HepG2 (cell line): ENCODE measurements around the gene ZFP36. TPM values are rescaled to one million over a fixed set of nuclear protein-coding genes. Genes with fewer than 3 reads are reported as not detected.

Experiments
- AGO1 ChIP-seq: fragments of 200-400 bp; formaldehyde crosslinking; IDR thresholded peaks from 2 replicates; pipeline ENCODE4 v1.6.1; 2017; ENCODE audit warnings: mild to moderate bottlenecking, low read depth, low read length, moderate library complexity; ENCODE audit not compliant: poor library complexity, severe bottlenecking
- ATAD3A ChIP-seq: sonication (generic); formaldehyde crosslinking; IDR thresholded peaks from 2 replicates; pipeline ENCODE4 v1.4.0; 2020; ENCODE audit warnings: missing genetic modification reagents
- CBFB ChIP-seq: sonication (generic); formaldehyde crosslinking; IDR thresholded peaks from 2 replicates; pipeline ENCODE4 v1.4.0; 2020; ENCODE audit warnings: missing genetic modification reagents
- CBX2 ChIP-seq, 2 experiments: fragments of 200-600 bp in 1 of 2; sonication (generic); formaldehyde crosslinking in 1 of 2; IDR thresholded peaks; 2 replicates each; pipeline versions ENCODE4 v1.7.0 to v1.8.1; 2018 to 2022; ENCODE audit warnings: low read depth in 2 of 2, low read length in 1 of 2, mild to moderate bottlenecking in 1 of 2, missing genetic modification reagents in 1 of 2
- ETV5 ChIP-seq: IDR thresholded peaks from 2 replicates; pipeline ENCODE4 v1.6.1; 2018; ENCODE audit warnings: missing biosample characterization, missing genetic modification reagents, inconsistent platforms, borderline replicate concordance
- FOXP1 ChIP-seq, 2 experiments: fragments of 450-650 bp in 1 of 2; IDR thresholded peaks; 2 replicates each; pipeline ENCODE4 v1.6.1; 2017 to 2018; ENCODE audit warnings: antibody characterized with exemption in 1 of 2
- GZF1 ChIP-seq: sonication (generic); formaldehyde crosslinking; IDR thresholded peaks from 2 replicates; pipeline ENCODE4 v1.5.1; 2020; ENCODE audit warnings: mild to moderate bottlenecking, missing genetic modification reagents
- HMG20B ChIP-seq: conservative IDR thresholded peaks from 2 replicates; pipeline ENCODE4 v1.6.1; 2016; ENCODE audit warnings: missing genetic modification reagents, missing compliant biosample characterization
- IRF2 ChIP-seq: IDR thresholded peaks from 2 replicates; pipeline ENCODE4 v1.6.1; 2018; ENCODE audit warnings: missing genetic modification reagents, missing compliant biosample characterization
- NFKB2 ChIP-seq: sonication (generic); formaldehyde crosslinking; IDR thresholded peaks from 2 replicates; pipeline ENCODE4 v1.4.0; 2020; ENCODE audit warnings: missing genetic modification reagents, borderline replicate concordance
- PLRG1 ChIP-seq: fragments of 450-650 bp; conservative IDR thresholded peaks from 2 replicates; pipeline ENCODE4 v1.6.1; 2016
- PTBP1 ChIP-seq: fragments of 200-400 bp; formaldehyde crosslinking; IDR thresholded peaks from 2 replicates; pipeline ENCODE4 v1.6.1; 2018; ENCODE audit warnings: low read length, low read depth; ENCODE audit not compliant: poor library complexity, severe bottlenecking
- SNAI1 ChIP-seq: sonication (generic); formaldehyde crosslinking; IDR thresholded peaks from 2 replicates; pipeline ENCODE4 v1.5.0; 2020; ENCODE audit warnings: mild to moderate bottlenecking, missing genetic modification reagents, borderline replicate concordance
- SP5 ChIP-seq: IDR thresholded peaks from 2 replicates; pipeline ENCODE4 v1.6.1; 2016; ENCODE audit warnings: low read depth, borderline replicate concordance
- STAG1 ChIP-seq: sonication (generic); formaldehyde crosslinking; IDR thresholded peaks from 2 replicates; pipeline ENCODE4 v1.4.0; 2020; ENCODE audit warnings: missing genetic modification reagents
- TARDBP ChIP-seq: sonication (generic); formaldehyde crosslinking; IDR thresholded peaks from 2 replicates; pipeline ENCODE4 v1.8.0; 2022; ENCODE audit warnings: mild to moderate bottlenecking, missing genetic modification reagents
- TSC22D2 ChIP-seq: sonication (generic); formaldehyde crosslinking; IDR thresholded peaks from 2 replicates; pipeline ENCODE4 v1.5.1; 2020; ENCODE audit warnings: missing genetic modification reagents, mild to moderate bottlenecking, borderline replicate concordance
- ZIK1 ChIP-seq: sonication (generic); formaldehyde crosslinking; IDR thresholded peaks from 2 replicates; pipeline ENCODE4 v1.5.0; 2020; ENCODE audit warnings: mild to moderate bottlenecking, low read depth, missing genetic modification reagents, borderline replicate concordance
- ZNF180 ChIP-seq: sonication (generic); formaldehyde crosslinking; IDR thresholded peaks from 2 replicates; pipeline ENCODE4 v1.4.0; 2020; ENCODE audit warnings: low read depth, missing genetic modification reagents, borderline replicate concordance
- ZNF780A ChIP-seq: sonication (generic); formaldehyde crosslinking; IDR thresholded peaks from 2 replicates; pipeline ENCODE4 v1.8.0; 2022; ENCODE audit warnings: mild to moderate bottlenecking, missing genetic modification reagents, moderate library complexity
- ZSCAN31 ChIP-seq: sonication (generic); formaldehyde crosslinking; IDR thresholded peaks from 2 replicates; pipeline ENCODE4 v1.5.0; 2020; ENCODE audit warnings: low read depth, mild to moderate bottlenecking, missing genetic modification reagents
- ZZZ3 ChIP-seq: sonication (generic); formaldehyde crosslinking; IDR thresholded peaks from 2 replicates; pipeline ENCODE4 v1.4.0; 2020; ENCODE audit warnings: missing genetic modification reagents, mild to moderate bottlenecking, borderline replicate concordance
- polyA plus RNA-seq, 8 experiments: library from polyadenylated mRNA; depleted of rRNA in 3 of 8; stranded (reverse) in 7 of 8; unstranded in 1 of 8; fragments of >200 nt; fragmentation: Illumina TruSeq in 4 of 8; extraction: Trizol in 4 of 8; gene quantifications; 2 replicates each; pipeline versions ENCODE4 v1.2.1 to v1.2.3, GENCODE V29; 2011 to 2016; ENCODE audit warnings: low read depth in 4 of 8, missing spikeins in 1 of 8, mixed read lengths in 1 of 8; ENCODE audit not compliant: insufficient read depth in 1 of 8
- total RNA-seq, 5 experiments: library from RNA; depleted of rRNA; stranded (reverse); fragments of >200 nt; fragmentation: Illumina TruSeq; extraction: Trizol; gene quantifications; 2 replicates each; pipeline ENCODE4 v1.2.3, GENCODE V29; 2016; ENCODE audit warnings: low read depth in 1 of 5
- TF ChIP-seq, protein P1 (sequence below): sonication (generic); formaldehyde crosslinking; IDR thresholded peaks from 2 replicates; pipeline ENCODE4 v1.4.0; 2020; ENCODE audit warnings: mild to moderate bottlenecking, missing genetic modification reagents
- TF ChIP-seq, protein P2 (sequence below): sonication (generic); formaldehyde crosslinking; IDR thresholded peaks from 2 replicates; pipeline ENCODE4 v1.8.0; 2022; ENCODE audit warnings: mild to moderate bottlenecking, missing genetic modification reagents, borderline replicate concordance
- TF ChIP-seq, protein P3 (sequence below): sonication (generic); formaldehyde crosslinking; IDR thresholded peaks from 2 replicates; pipeline ENCODE4 v1.4.0; 2020; ENCODE audit warnings: missing genetic modification reagents, borderline replicate concordance
- TF ChIP-seq, protein P4 (sequence below): sonication (generic); formaldehyde crosslinking; IDR thresholded peaks from 2 replicates; pipeline ENCODE4 v1.5.0; 2020; ENCODE audit warnings: missing genetic modification reagents, mild to moderate bottlenecking, borderline replicate concordance

Gene ZFP36
- total and polyA plus RNA-seq, 2 of the 13 experiments (the other 11 are each of a cell fraction or from before 2014, with no cell fraction given): 1.4 to 1.7 TPM

- TF ChIP-seq SNAI1 (CRISPR knock-in tag): 0 out of 2 replicates have a peak, but pooled peaks have one; percentile 42
- no peak for TF ChIP-seq HMG20B (CRISPR knock-in tag)
- TF ChIP-seq PLRG1: no peak
- TF ChIP-seq, protein P1, sequence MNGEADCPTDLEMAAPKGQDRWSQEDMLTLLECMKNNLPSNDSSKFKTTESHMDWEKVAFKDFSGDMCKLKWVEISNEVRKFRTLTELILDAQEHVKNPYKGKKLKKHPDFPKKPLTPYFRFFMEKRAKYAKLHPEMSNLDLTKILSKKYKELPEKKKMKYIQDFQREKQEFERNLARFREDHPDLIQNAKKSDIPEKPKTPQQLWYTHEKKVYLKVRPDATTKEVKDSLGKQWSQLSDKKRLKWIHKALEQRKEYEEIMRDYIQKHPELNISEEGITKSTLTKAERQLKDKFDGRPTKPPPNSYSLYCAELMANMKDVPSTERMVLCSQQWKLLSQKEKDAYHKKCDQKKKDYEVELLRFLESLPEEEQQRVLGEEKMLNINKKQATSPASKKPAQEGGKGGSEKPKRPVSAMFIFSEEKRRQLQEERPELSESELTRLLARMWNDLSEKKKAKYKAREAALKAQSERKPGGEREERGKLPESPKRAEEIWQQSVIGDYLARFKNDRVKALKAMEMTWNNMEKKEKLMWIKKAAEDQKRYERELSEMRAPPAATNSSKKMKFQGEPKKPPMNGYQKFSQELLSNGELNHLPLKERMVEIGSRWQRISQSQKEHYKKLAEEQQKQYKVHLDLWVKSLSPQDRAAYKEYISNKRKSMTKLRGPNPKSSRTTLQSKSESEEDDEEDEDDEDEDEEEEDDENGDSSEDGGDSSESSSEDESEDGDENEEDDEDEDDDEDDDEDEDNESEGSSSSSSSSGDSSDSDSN (CRISPR knock-in tag): 0 out of 2 replicates have a peak, but pooled peaks have one; percentile 0
- TF ChIP-seq NFKB2: peak; percentile 12; the same call in 1 of the 2 replicates
- no peak for TF ChIP-seq AGO1
- TF ChIP-seq ETV5: no peak
- 0 out of 2 replicates have a peak, but pooled peaks have one; percentile 28 for TF ChIP-seq ZSCAN31 (CRISPR knock-in tag)
- no peak for TF ChIP-seq TSC22D2
- TF ChIP-seq ZNF180 (CRISPR knock-in tag): no peak
- no peak for TF ChIP-seq FOXP1 (IDR thresholded peaks at IDR 0.05)
- TF ChIP-seq FOXP1 (CRISPR knock-in tag; IDR thresholded peaks at IDR 0.05): no peak
- TF ChIP-seq GZF1 (CRISPR knock-in tag): no peak
- TF ChIP-seq ZIK1 (CRISPR knock-in tag): no peak
- peak; percentile 5 for TF ChIP-seq PTBP1
- TF ChIP-seq, protein P2, sequence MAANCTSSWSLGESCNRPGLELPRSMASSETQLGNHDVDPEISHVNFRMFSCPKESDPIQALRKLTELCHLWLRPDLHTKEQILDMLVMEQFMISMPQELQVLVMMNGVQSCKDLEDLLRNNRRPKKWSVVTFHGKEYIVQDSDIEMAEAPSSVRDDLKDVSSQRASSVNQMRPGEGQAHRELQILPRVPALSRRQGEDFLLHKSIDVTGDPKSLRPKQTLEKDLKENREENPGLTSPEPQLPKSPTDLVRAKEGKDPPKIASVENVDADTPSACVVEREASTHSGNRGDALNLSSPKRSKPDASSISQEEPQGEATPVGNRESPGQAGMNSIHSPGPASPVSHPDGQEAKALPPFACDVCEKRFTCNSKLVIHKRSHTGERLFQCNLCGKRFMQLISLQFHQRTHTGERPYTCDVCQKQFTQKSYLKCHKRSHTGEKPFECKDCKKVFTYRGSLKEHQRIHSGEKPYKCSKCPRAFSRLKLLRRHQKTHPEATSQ (CRISPR knock-in tag): no peak
- no peak for TF ChIP-seq ZZZ3
- no peak for TF ChIP-seq CBX2 (IDR thresholded peaks at IDR 0.05; ENCODE audit: low read depth, low read length)
- no peak for TF ChIP-seq CBX2 (CRISPR knock-in tag; IDR thresholded peaks at IDR 0.05; ENCODE audit: low read depth)
- TF ChIP-seq STAG1 (CRISPR knock-in tag): no peak
- no peak for TF ChIP-seq SP5
- no peak for TF ChIP-seq CBFB (CRISPR knock-in tag)
- no peak for TF ChIP-seq TARDBP
- TF ChIP-seq, protein P3, sequence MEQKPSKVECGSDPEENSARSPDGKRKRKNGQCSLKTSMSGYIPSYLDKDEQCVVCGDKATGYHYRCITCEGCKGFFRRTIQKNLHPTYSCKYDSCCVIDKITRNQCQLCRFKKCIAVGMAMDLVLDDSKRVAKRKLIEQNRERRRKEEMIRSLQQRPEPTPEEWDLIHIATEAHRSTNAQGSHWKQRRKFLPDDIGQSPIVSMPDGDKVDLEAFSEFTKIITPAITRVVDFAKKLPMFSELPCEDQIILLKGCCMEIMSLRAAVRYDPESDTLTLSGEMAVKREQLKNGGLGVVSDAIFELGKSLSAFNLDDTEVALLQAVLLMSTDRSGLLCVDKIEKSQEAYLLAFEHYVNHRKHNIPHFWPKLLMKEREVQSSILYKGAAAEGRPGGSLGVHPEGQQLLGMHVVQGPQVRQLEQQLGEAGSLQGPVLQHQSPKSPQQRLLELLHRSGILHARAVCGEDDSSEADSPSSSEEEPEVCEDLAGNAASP: no peak
- no peak for TF ChIP-seq ATAD3A
- TF ChIP-seq IRF2: 0 out of 2 replicates have a peak, but pooled peaks have one; percentile 42
- TF ChIP-seq ZNF780A: no peak
- TF ChIP-seq, protein P4, sequence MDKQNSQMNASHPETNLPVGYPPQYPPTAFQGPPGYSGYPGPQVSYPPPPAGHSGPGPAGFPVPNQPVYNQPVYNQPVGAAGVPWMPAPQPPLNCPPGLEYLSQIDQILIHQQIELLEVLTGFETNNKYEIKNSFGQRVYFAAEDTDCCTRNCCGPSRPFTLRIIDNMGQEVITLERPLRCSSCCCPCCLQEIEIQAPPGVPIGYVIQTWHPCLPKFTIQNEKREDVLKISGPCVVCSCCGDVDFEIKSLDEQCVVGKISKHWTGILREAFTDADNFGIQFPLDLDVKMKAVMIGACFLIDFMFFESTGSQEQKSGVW (CRISPR knock-in tag): no peak
Observed at GRCh38 chr19:39412867-39413271, 6.2 kb downstream of the ZFP36 start (continued).
